HepG2 (cell line): ENCODE results near the gene NFKBIA. TPM values are rescaled to one million over a fixed set of nuclear protein-coding genes. Genes with fewer than 3 reads are reported as not detected.
A peak's percentile ranks its signal among the peaks of the same experiment; 100 is the strongest.

Experiments used
- AHR ChIP-seq: IDR thresholded peaks from 2 replicates; pipeline ENCODE4 v1.6.1; 2018; ENCODE audit warnings: missing genetic modification reagents, missing compliant biosample characterization
- ATAD3A ChIP-seq: sonication (generic); formaldehyde crosslinking; IDR thresholded peaks from 2 replicates; pipeline ENCODE4 v1.4.0; 2020; ENCODE audit warnings: missing genetic modification reagents
- CBFB ChIP-seq: sonication (generic); formaldehyde crosslinking; IDR thresholded peaks from 2 replicates; pipeline ENCODE4 v1.4.0; 2020; ENCODE audit warnings: missing genetic modification reagents
- FOXA3 ChIP-seq: IDR thresholded peaks from 2 replicates; pipeline ENCODE4 v1.6.1; 2016; ENCODE audit warnings: missing genetic modification reagents, missing compliant biosample characterization
- HCFC1 ChIP-seq: fragments of 150-350 bp; IDR thresholded peaks from 2 replicates; pipeline ENCODE4 v1.6.1; 2014; ENCODE audit warnings: low read depth, low read length
- HNRNPH1 ChIP-seq: fragments of 200-400 bp; formaldehyde crosslinking; optimal IDR thresholded peaks from 2 replicates; pipeline ENCODE3; 2017; ENCODE audit warnings: mild to moderate bottlenecking, low read depth, low read length
- KLF11 ChIP-seq: IDR thresholded peaks from 2 replicates; pipeline ENCODE4 v1.6.1; 2016; ENCODE audit warnings: missing compliant biosample characterization
- KMT2B ChIP-seq: IDR thresholded peaks from 2 replicates; pipeline ENCODE4 v1.6.1; 2016; ENCODE audit warnings: missing genetic modification reagents, missing compliant biosample characterization
- MAFK ChIP-seq, 2 experiments: IDR thresholded peaks in 1 of 2; conservative IDR thresholded peaks in 1 of 2; 2 replicates each; pipeline ENCODE4 v1.6.1; 2011; ENCODE audit warnings: improper control_type of control experiment in 2 of 2, low read length in 2 of 2
- NONO ChIP-seq, 2 experiments: fragments of 450-650 bp in 1 of 2; sonication (generic) in 1 of 2; formaldehyde crosslinking in 1 of 2; IDR thresholded peaks in 1 of 2; conservative IDR thresholded peaks in 1 of 2; 2 replicates each; pipeline versions ENCODE4 v1.6.1 to v1.8.0; 2017 to 2022; ENCODE audit warnings: mild to moderate bottlenecking in 1 of 2, missing genetic modification reagents in 1 of 2, moderate library complexity in 1 of 2
- SKI ChIP-seq: fragments of 450-650 bp; IDR thresholded peaks from one replicate; pipeline ENCODE4 v1.6.1; 2018; ENCODE audit warnings: mild to moderate bottlenecking; ENCODE audit not compliant: partially characterized antibody
- STAG1 ChIP-seq: sonication (generic); formaldehyde crosslinking; IDR thresholded peaks from 2 replicates; pipeline ENCODE4 v1.4.0; 2020; ENCODE audit warnings: missing genetic modification reagents
- TEAD3 ChIP-seq: optimal IDR thresholded peaks from 2 replicates; pipeline ENCODE3; 2016; ENCODE audit warnings: borderline replicate concordance
- ZBTB46 ChIP-seq: sonication (generic); formaldehyde crosslinking; IDR thresholded peaks from 2 replicates; pipeline ENCODE4 v1.4.0; 2020; ENCODE audit warnings: mild to moderate bottlenecking, missing genetic modification reagents, borderline replicate concordance
- ZBTB7A ChIP-seq: sonication (generic); formaldehyde crosslinking; IDR thresholded peaks from 2 replicates; pipeline ENCODE4 v1.8.0; 2022; ENCODE audit warnings: mild to moderate bottlenecking, missing genetic modification reagents
- ZNF30 ChIP-seq: sonication (generic); formaldehyde crosslinking; IDR thresholded peaks from 2 replicates; pipeline ENCODE4 v1.5.0; 2020; ENCODE audit warnings: mild to moderate bottlenecking, missing genetic modification reagents
- ZNF460 ChIP-seq: sonication (generic); formaldehyde crosslinking; IDR thresholded peaks from 2 replicates; pipeline ENCODE4 v1.5.1; 2020; ENCODE audit warnings: missing genetic modification reagents, mild to moderate bottlenecking, borderline replicate concordance
- ZNF512 ChIP-seq: sonication (generic); formaldehyde crosslinking; IDR thresholded peaks from 2 replicates; pipeline ENCODE4 v1.4.0; 2020; ENCODE audit warnings: mild to moderate bottlenecking, missing genetic modification reagents
- ZNF552 ChIP-seq: sonication (generic); formaldehyde crosslinking; IDR thresholded peaks from 2 replicates; pipeline ENCODE4 v1.9.0; 2022; ENCODE audit warnings: missing genetic modification reagents, mild to moderate bottlenecking, borderline replicate concordance
- ZNF556 ChIP-seq: sonication (generic); formaldehyde crosslinking; IDR thresholded peaks from 2 replicates; pipeline ENCODE4 v1.4.0; 2020; ENCODE audit warnings: mild to moderate bottlenecking, missing genetic modification reagents, borderline replicate concordance
- ZNF580 ChIP-seq: IDR thresholded peaks from 2 replicates; pipeline ENCODE4 v1.6.1; 2016; ENCODE audit warnings: low read depth, borderline replicate concordance
- ZNF784 ChIP-seq: sonication (generic); formaldehyde crosslinking; IDR thresholded peaks from 2 replicates; pipeline ENCODE4 v1.5.1; 2020; ENCODE audit warnings: missing genetic modification reagents, mild to moderate bottlenecking, borderline replicate concordance
- ZSCAN20 ChIP-seq: sonication (generic); formaldehyde crosslinking; IDR thresholded peaks from 2 replicates; pipeline ENCODE4 v1.4.0; 2020; ENCODE audit warnings: missing genetic modification reagents, mild to moderate bottlenecking, borderline replicate concordance
- ZSCAN9 ChIP-seq: IDR thresholded peaks from 2 replicates; pipeline ENCODE4 v1.6.1; 2016; ENCODE audit warnings: borderline replicate concordance
- polyA plus RNA-seq, 8 experiments: library from polyadenylated mRNA; depleted of rRNA in 3 of 8; stranded (reverse) in 7 of 8; unstranded in 1 of 8; fragments of >200 nt; fragmentation: Illumina TruSeq in 4 of 8; extraction: Trizol in 4 of 8; gene quantifications; 2 replicates each; pipeline versions ENCODE4 v1.2.1 to v1.2.3, GENCODE V29; 2011 to 2016; ENCODE audit warnings: low read depth in 4 of 8, missing spikeins in 1 of 8, mixed read lengths in 1 of 8; ENCODE audit not compliant: insufficient read depth in 1 of 8
- total RNA-seq, 5 experiments: library from RNA; depleted of rRNA; stranded (reverse); fragments of >200 nt; fragmentation: Illumina TruSeq; extraction: Trizol; gene quantifications; 2 replicates each; pipeline ENCODE4 v1.2.3, GENCODE V29; 2016; ENCODE audit warnings: low read depth in 1 of 5

NFKBIA gene
- total and polyA plus RNA-seq, 2 of the 13 experiments (the other 11 are each of a cell fraction or from before 2014, with no cell fraction given): 197 to 319 TPM

GRCh38 chr14:35387713-35388579 lies 16.6 kb downstream of the NFKBIA start (continued):
- TF ChIP-seq ZNF512 (CRISPR knock-in tag): no peak
- no peak for TF ChIP-seq ZBTB46 (CRISPR knock-in tag)
- TF ChIP-seq TEAD3 (CRISPR knock-in tag): no peak
- TF ChIP-seq STAG1 (CRISPR knock-in tag): no peak
- no peak for TF ChIP-seq HNRNPH1
- TF ChIP-seq MAFK (conservative IDR thresholded peaks at IDR 0.05 in 1 of 2, IDR thresholded peaks at IDR 0.05 in 1 of 2; ENCODE audit: low read length in 2 of 2): peak; percentile 78 to 81
- TF ChIP-seq ZNF460 (CRISPR knock-in tag): no peak
- no peak for TF ChIP-seq ZNF556 (CRISPR knock-in tag)
- no peak for TF ChIP-seq ATAD3A (CRISPR knock-in tag)
- no peak for TF ChIP-seq FOXA3 (CRISPR knock-in tag)
- no peak for TF ChIP-seq CBFB (CRISPR knock-in tag)
- no peak for TF ChIP-seq KMT2B (CRISPR knock-in tag)
- no peak for TF ChIP-seq ZBTB7A (CRISPR knock-in tag)
- TF ChIP-seq KLF11 (CRISPR knock-in tag): no peak
- TF ChIP-seq ZNF580: no peak
- 0 out of 2 replicates have a peak, but pooled peaks have one; percentile 62 for TF ChIP-seq ZNF552 (CRISPR knock-in tag)
- no peak for TF ChIP-seq ZSCAN20 (CRISPR knock-in tag)
- no peak for TF ChIP-seq ZSCAN9 (CRISPR knock-in tag)
- TF ChIP-seq HCFC1: no peak
- no peak for TF ChIP-seq ZNF30 (CRISPR knock-in tag)
- TF ChIP-seq AHR (CRISPR knock-in tag): no peak
- no peak for TF ChIP-seq NONO (IDR thresholded peaks at IDR 0.05)
- no peak for TF ChIP-seq NONO (CRISPR knock-in tag; conservative IDR thresholded peaks at IDR 0.05)
- no peak for TF ChIP-seq SKI
- 0 out of 2 replicates have a peak, but pooled peaks have one; percentile 80 for TF ChIP-seq ZNF784
